HepG2 (cell line): Measurements from ENCODE around the gene GRM8. TPM values are rescaled to one million over a fixed set of nuclear protein-coding genes. Genes with fewer than 3 reads are reported as not detected.

Source experiments
- ATAC-seq: fragments of 200-7000 bp; cut with Tn5 transposase; 3 replicates; pipeline ENCODE4 v1.9.1; 2020; ENCODE audit warnings: mild to moderate bottlenecking, moderate library complexity
- BruUV-seq: library from RNA; stranded (reverse); fragments of 400-500 nt; replicated peaks from 2 replicates; lab custom pipeline; 2021; lab: Mats Ljungman, UMichigan
- CTCF ChIA-PET: fragments of 300-600 bp; formaldehyde crosslinking; extraction: SDS; loops from one replicate; lab custom pipeline; 2021; ENCODE audit warnings: low total read pairs, inconsistent platforms, low intra/inter-chr PET ratio; lab: Yijun Ruan, JAX
- POLR2A ChIA-PET: fragments of 350-600 bp; sonication (Branson Sonifier 250); formaldehyde crosslinking; loops from one replicate; lab custom pipeline; 2020; ENCODE audit warnings: antibody characterized with exemption, inconsistent platforms; lab: Yijun Ruan, JAX
- DNase-seq: peaks from one replicate; pipeline ENCODE4 v3.0.0-alpha.2; 2015; ENCODE audit warnings: low spot score
- FAIRE-seq: peaks from 3 replicates; lab custom pipeline; 2011; peaks lifted over from hg19 to GRCh38; lab: Jason Lieb, UNC
- H2AFZ ChIP-seq: one replicate; pipeline ENCODE4 v1.6.1; 2011; ENCODE audit warnings: low read length, inconsistent platforms
- H3K27ac ChIP-seq: fragments of 300-600 bp; 3 replicates; pipeline ENCODE4 v1.8.0; 2011; ENCODE audit warnings: mixed run types, mild to moderate bottlenecking, mixed read lengths, low read length, inconsistent platforms; ENCODE audit not compliant: insufficient read depth; ENCODE audit errors: extremely low read length
- H3K27me3 ChIP-seq, 2 experiments: fragments of 200-600 bp in 1 of 2; 2 replicates in 1 of 2; 3 replicates in 1 of 2; pipeline versions ENCODE4 v1.6.0 to v1.8.0; 2011; ENCODE audit warnings: low read length in 2 of 2, mild to moderate bottlenecking in 2 of 2, moderate library complexity in 2 of 2, inconsistent platforms in 1 of 2; ENCODE audit not compliant: insufficient read depth in 2 of 2, control insufficient read depth in 1 of 2
- H3K36me3 ChIP-seq, 2 experiments: fragments of 200-600 bp in 1 of 2; replicated peaks in 1 of 2; 2 replicates in 1 of 2; 3 replicates in 1 of 2; pipeline versions ENCODE4 v1.5.1 to v1.8.0; 2011; ENCODE audit warnings: low read length in 2 of 2, inconsistent platforms in 1 of 2; ENCODE audit not compliant: insufficient read depth in 2 of 2, control insufficient read depth in 1 of 2
- H3K4me1 ChIP-seq: 2 replicates; pipeline ENCODE4 v1.5.1; 2012; ENCODE audit warnings: low read length, inconsistent platforms; ENCODE audit not compliant: insufficient read depth
- H3K4me2 ChIP-seq: 2 replicates; pipeline ENCODE4 v1.6.0; 2011; ENCODE audit warnings: low read depth, low read length, inconsistent platforms
- H3K4me3 ChIP-seq, 3 experiments: fragments of 200-600 bp in 1 of 3; sonication (generic), shearing (Covaris generic) in 1 of 3; replicated peaks in 1 of 3; 2 replicates each; pipeline ENCODE4 v1.5.1; 2011 to 2016; ENCODE audit warnings: low read length in 3 of 3, inconsistent platforms in 2 of 3, low read depth in 2 of 3, mild to moderate bottlenecking in 2 of 3, control low read depth in 1 of 3, mixed read lengths in 1 of 3; ENCODE audit not compliant: insufficient read depth in 1 of 3
- H3K79me2 ChIP-seq: one replicate; pipeline ENCODE4 v1.6.1; 2011; ENCODE audit warnings: low read length, inconsistent platforms; ENCODE audit not compliant: insufficient read depth
- H3K9ac ChIP-seq: 2 replicates; pipeline ENCODE4 v1.6.0; 2011; ENCODE audit warnings: mild to moderate bottlenecking, low read depth, low read length, inconsistent platforms; ENCODE audit not compliant: insufficient read depth
- H3K9me3 ChIP-seq: 2 replicates; pipeline ENCODE4 v1.5.1; 2012; ENCODE audit warnings: mild to moderate bottlenecking, low read length
- H4K20me1 ChIP-seq: 2 replicates; pipeline ENCODE4 v1.6.0; 2011; ENCODE audit warnings: inconsistent platforms, mild to moderate bottlenecking, low read length, moderate library complexity; ENCODE audit not compliant: insufficient read depth
- ATF7 ChIP-seq, 2 experiments: fragments of 450-650 bp in 1 of 2; sonication (generic) in 1 of 2; formaldehyde crosslinking in 1 of 2; IDR thresholded peaks; 2 replicates each; pipeline versions ENCODE4 v1.4.0 to v1.6.1; 2016 to 2020; ENCODE audit warnings: antibody characterized with exemption in 1 of 2, mild to moderate bottlenecking in 1 of 2, missing genetic modification reagents in 1 of 2
- CREB1 ChIP-seq, 2 experiments: fragments of 450-650 bp in 1 of 2; IDR thresholded peaks; 2 replicates each; pipeline ENCODE4 v1.6.1; 2016 to 2017; ENCODE audit warnings: control low read depth in 1 of 2, mild to moderate bottlenecking in 1 of 2, missing compliant biosample characterization in 1 of 2, missing genetic modification characterization in 1 of 2
- FOXK1 ChIP-seq: sonication (generic); formaldehyde crosslinking; IDR thresholded peaks from 2 replicates; pipeline ENCODE4 v1.4.0; 2020; ENCODE audit warnings: low read depth, missing genetic modification reagents, borderline replicate concordance
- ZFY ChIP-seq: sonication (generic); formaldehyde crosslinking; IDR thresholded peaks from 2 replicates; pipeline ENCODE4 v1.4.0; 2020; ENCODE audit warnings: missing genetic modification reagents
- ZNF274 ChIP-seq: sonication (generic); formaldehyde crosslinking; IDR thresholded peaks from 2 replicates; pipeline ENCODE4 v1.5.1; 2020; ENCODE audit warnings: mild to moderate bottlenecking, missing genetic modification reagents
- ZNF296 ChIP-seq: sonication (generic); formaldehyde crosslinking; conservative IDR thresholded peaks from 2 replicates; pipeline ENCODE4 v1.5.0; 2020; ENCODE audit warnings: mild to moderate bottlenecking, missing genetic modification reagents
- WGBS: methylation state at CpG from one replicate; pipeline ENCODE4 v1.1.6; 2017; ENCODE audit warnings: low lambda C conversion rate; 5-methylcytosine and 5-hydroxymethylcytosine counted together
- in situ Hi-C: cut with HindIII; loops from 2 replicates; pipeline ENCODE4 v1.10.0; 2017; ENCODE audit warnings: low pct_unique_long_range_greater_than_20kb; ENCODE audit not compliant: extremely low pct_ligation_motif_present
- intact Hi-C: fragments of 100-400 bp; cut with micrococcal nuclease; formaldehyde crosslinking; loops from one replicate; pipeline ENCODE4 v1.10.0; 2022; ENCODE audit not compliant: unreplicated experiment
- polyA plus RNA-seq, 8 experiments: library from polyadenylated mRNA; depleted of rRNA in 3 of 8; stranded (reverse) in 7 of 8; unstranded in 1 of 8; fragments of >200 nt; fragmentation: Illumina TruSeq in 4 of 8; extraction: Trizol in 4 of 8; gene quantifications; 2 replicates each; pipeline versions ENCODE4 v1.2.1 to v1.2.3, GENCODE V29; 2011 to 2016; ENCODE audit warnings: low read depth in 4 of 8, missing spikeins in 1 of 8, mixed read lengths in 1 of 8; ENCODE audit not compliant: insufficient read depth in 1 of 8
- total RNA-seq, 5 experiments: library from RNA; depleted of rRNA; stranded (reverse); fragments of >200 nt; fragmentation: Illumina TruSeq; extraction: Trizol; gene quantifications; 2 replicates each; pipeline ENCODE4 v1.2.3, GENCODE V29; 2016; ENCODE audit warnings: low read depth in 1 of 5
- TF ChIP-seq, protein P1 (sequence below): sonication (generic); formaldehyde crosslinking; IDR thresholded peaks from 2 replicates; pipeline ENCODE4 v1.4.0; 2020; ENCODE audit warnings: low read depth, mild to moderate bottlenecking, missing genetic modification reagents
- TF ChIP-seq, protein P2 (sequence below): sonication (generic); formaldehyde crosslinking; IDR thresholded peaks from 2 replicates; pipeline ENCODE4 v1.4.0; 2020; ENCODE audit warnings: missing genetic modification reagents; ENCODE audit errors: not compliant biosample characterization

GRM8 gene
- total and polyA plus RNA-seq, 2 of the 13 experiments (the other 11 are each of a cell fraction or from before 2014, with no cell fraction given): not detected

DNA sequence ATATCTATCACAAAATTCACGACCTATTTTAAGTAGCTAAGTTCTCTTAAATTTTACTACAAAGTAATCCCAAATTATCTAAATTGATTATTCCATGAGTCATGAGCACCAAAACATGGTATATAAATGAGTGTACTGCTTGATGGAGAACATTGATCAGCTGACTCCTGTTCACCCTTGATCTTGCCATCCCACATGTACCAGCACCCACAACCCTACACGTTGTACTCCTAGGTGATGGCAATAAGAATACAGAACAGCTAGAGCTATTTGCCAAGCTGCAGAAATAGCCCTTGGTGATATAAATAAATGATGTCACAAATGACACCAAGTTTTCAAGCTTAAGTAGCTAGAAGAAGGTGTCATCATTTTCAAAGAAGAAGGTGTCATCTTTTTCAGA lies 235.5 kb downstream of the GRM8 start:
- Histone ChIP-seq H3K27ac (no peak overlapping the region), H4K20me1 (no peaks in the 10 kb centered on the region), H3K27me3 (no peaks in the 10 kb centered on the region), H2AFZ (no peak overlapping the region), H3K9ac (no peak overlapping the region), H3K4me1 (no peaks in the 10 kb centered on the region), H3K4me2 (no peak overlapping the region), H3K4me3 (no peak overlapping the region), H3K9me3 (no peaks in the 10 kb centered on the region), H3K79me2 (no peaks in the 10 kb centered on the region), H3K36me3 (no peaks in the 10 kb centered on the region)
- in situ Hi-C loops (no loop called here), intact Hi-C loops (no loop called here)
- TF ChIP-seq ATF7 (IDR thresholded peaks at IDR 0.05) (0 out of 2 replicates have a peak, but pooled peaks have one; percentile 16), ATF7 (CRISPR knock-in tag; IDR thresholded peaks at IDR 0.05) (no peak), ZNF296 (CRISPR knock-in tag) (no peak), CREB1 (IDR thresholded peaks at IDR 0.05) (peak; percentile 56), CREB1 (CRISPR knock-in tag; IDR thresholded peaks at IDR 0.05) (no peak), FOXK1 (CRISPR knock-in tag) (no peak), ZNF274 (CRISPR knock-in tag) (no peak)
- TF ChIP-seq, protein P1, sequence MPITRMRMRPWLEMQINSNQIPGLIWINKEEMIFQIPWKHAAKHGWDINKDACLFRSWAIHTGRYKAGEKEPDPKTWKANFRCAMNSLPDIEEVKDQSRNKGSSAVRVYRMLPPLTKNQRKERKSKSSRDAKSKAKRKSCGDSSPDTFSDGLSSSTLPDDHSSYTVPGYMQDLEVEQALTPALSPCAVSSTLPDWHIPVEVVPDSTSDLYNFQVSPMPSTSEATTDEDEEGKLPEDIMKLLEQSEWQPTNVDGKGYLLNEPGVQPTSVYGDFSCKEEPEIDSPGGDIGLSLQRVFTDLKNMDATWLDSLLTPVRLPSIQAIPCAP (CRISPR knock-in tag): no peak
- ChIA-PET POLR2A (no interaction called here), CTCF (no interaction called here)
- no TSS peak for BruUV-seq
- 2% methylated on average over 2 of the region's 2 CpGs for WGBS
- ATAC-seq: no peak
- no peak for FAIRE-seq
- no peak for DNase-seq

DNA sequence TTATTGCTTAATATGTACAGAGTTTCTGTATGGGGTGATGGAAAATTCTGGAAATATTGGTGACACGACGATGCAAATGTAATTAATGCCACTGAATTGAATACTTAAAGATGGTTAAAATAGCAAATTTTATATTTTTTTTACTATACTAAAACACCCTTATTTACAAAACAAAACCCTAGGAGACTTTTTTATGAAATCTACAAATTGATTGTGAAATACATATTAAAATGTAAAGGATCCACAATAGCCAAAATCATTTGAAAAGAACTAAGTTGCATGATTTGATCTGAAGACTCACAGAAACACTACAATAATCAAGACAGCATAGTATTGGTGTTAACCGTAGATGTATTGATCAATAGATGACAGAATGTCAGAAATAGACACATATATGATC lies 252.0 kb downstream of the GRM8 start:
- no peak for FAIRE-seq
- H3K4me1 ChIP-seq: no peaks in the 10 kb centered on the region

More for the DNA sequence above, 252.0 kb downstream of the GRM8 start:
- no peak for ATAC-seq
- 3% methylated on average over 3 of the region's 3 CpGs for WGBS
- H3K9me3 ChIP-seq: no peaks in the 10 kb centered on the region
- H3K4me3 ChIP-seq: no peak overlapping the region
- intact Hi-C loops (no loop called here), in situ Hi-C loops (no loop called here)
- H3K27me3 ChIP-seq: no peaks in the 10 kb centered on the region
- DNase-seq: no peak
- POLR2A ChIA-PET: no interaction called here
- no peaks in the 10 kb centered on the region for H3K36me3 ChIP-seq
- no peaks in the 10 kb centered on the region for H4K20me1 ChIP-seq
- H3K4me2 ChIP-seq: no peak overlapping the region
- no peak overlapping the region for H3K27ac ChIP-seq
- no TSS peak for BruUV-seq
- no peak overlapping the region for H3K9ac ChIP-seq
- CTCF ChIA-PET: no interaction called here
- H2AFZ ChIP-seq: no peak overlapping the region
- no peak for TF ChIP-seq ZFY (CRISPR knock-in tag)
- TF ChIP-seq, protein P2, sequence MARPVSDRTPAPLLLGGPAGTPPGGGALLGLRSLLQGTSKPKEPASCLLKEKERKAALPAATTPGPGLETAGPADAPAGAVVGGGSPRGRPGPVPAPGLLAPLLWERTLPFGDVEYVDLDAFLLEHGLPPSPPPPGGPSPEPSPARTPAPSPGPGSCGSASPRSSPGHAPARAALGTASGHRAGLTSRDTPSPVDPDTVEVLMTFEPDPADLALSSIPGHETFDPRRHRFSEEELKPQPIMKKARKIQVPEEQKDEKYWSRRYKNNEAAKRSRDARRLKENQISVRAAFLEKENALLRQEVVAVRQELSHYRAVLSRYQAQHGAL (CRISPR knock-in tag): no peak
- no peaks in the 10 kb centered on the region for H3K79me2 ChIP-seq
